Ovary (tissue), 3 donors: ENCODE data around the gene ZNF281.

Source experiments
- CTCF ChIP-seq, 3 donors: fragments of 450-650 bp in 2 of 3; fragments of 200-600 bp in 1 of 3; IDR thresholded peaks; one replicate each; pipeline versions ENCODE4 v1.5.1 to v1.8.0; 2016 to 2022; ENCODE audit warnings: antibody characterized with exemption in 3 of 3, mild to moderate bottlenecking in 1 of 3
- EP300 ChIP-seq: sonication (generic); formaldehyde crosslinking; IDR thresholded peaks from one replicate; pipeline ENCODE4 v1.6.1; 2017; ENCODE audit warnings: antibody characterized with exemption
- donor health status: DM: no; HTN: no; CAD: no.

DNA sequence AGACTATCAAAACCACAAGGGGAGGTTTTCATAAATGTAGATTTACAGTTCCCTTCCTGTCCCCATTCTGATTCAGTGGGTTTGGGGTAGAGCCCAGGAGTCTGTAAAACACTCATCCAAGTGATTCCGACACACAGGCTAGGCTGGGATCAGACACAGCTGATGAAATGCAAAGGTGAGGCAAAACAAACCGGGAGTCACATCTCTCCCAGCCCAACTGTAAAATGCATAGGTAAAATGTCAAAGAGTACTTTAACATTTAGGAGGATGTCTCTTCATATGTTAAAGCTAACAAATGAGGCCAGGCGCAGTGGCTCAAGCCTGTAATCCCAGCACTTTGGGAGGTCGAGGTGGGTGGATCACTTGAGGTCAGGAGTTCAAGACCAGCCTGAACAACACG is 45.0 kb downstream of the ZNF281 start:
- TF ChIP-seq EP300: no peak
- TF ChIP-seq CTCF (IDR thresholded peaks at IDR 0.05): no peak
